ENCODE measurements around the gene RPS6KB2.

- TF ChIP-seq SIN3A (IDR thresholded peaks at IDR 0.05; ENCODE audit: borderline replicate concordance, insufficient read depth, low read length) (no peak), POLR2AphosphoS5 (IDR thresholded peaks at IDR 0.05; ENCODE audit: low read depth, low read length) (no peak), REST (IDR thresholded peaks at IDR 0.05; ENCODE audit: insufficient read depth in 1 of 2, low read depth in 2 of 2, low read length in 2 of 2) (no peak), TAF1 (IDR thresholded peaks at IDR 0.05; ENCODE audit: borderline replicate concordance, insufficient read depth, low read length) (no peak), FOXP2 (optimal IDR thresholded peaks at IDR 0.05; ENCODE audit: borderline replicate concordance, extremely low read depth, extremely low read length, insufficient read depth) (no peak)
Observed at GRCh38 chr11:67423466-67423865, 4.8 kb upstream of the RPS6KB2 start.
